GM18508 (cell line): ENCODE data around the gene PITPNB.

ENCODE experiments used
- ATAC-seq: cut with Tn5 transposase; IDR thresholded peaks from one replicate; pipeline ENCODE4 v1.9.1; 2021; ENCODE audit warnings: moderate number of reproducible peaks; ENCODE audit not compliant: insufficient read depth, unreplicated experiment

Gene PITPNB

GRCh38 chr22:27882507-27883290 lies 36.4 kb downstream of the PITPNB start:
- ATAC-seq, result no peak

GRCh38 chr22:27881421-27881820 lies 37.6 kb downstream of the PITPNB start:
- no peak for ATAC-seq

GRCh38 chr22:27880778-27881394 lies 38.2 kb downstream of the PITPNB start:
- no peak for ATAC-seq

GRCh38 chr22:27879923-27880322 lies 39.1 kb downstream of the PITPNB start:
- no peak for ATAC-seq

GRCh38 chr22:27878541-27878940 lies 40.5 kb downstream of the PITPNB start:
- ATAC-seq, result no peak

GRCh38 chr22:27877501-27877900 lies 41.6 kb downstream of the PITPNB start:
- no peak for ATAC-seq

GRCh38 chr22:27876684-27877083 lies 42.4 kb downstream of the PITPNB start:
- ATAC-seq, result no peak

- ATAC-seq, result no peak
Observed at GRCh38 chr22:27875951-27876350, 43.1 kb downstream of the PITPNB start.

- ATAC-seq, result no peak
Observed at GRCh38 chr22:27874764-27875163, 44.3 kb downstream of the PITPNB start.

- no peak for ATAC-seq
Observed at GRCh38 chr22:27874185-27874584, 44.9 kb downstream of the PITPNB start.

GRCh38 chr22:27873472-27873871 lies 45.6 kb downstream of the PITPNB start:
- no peak for ATAC-seq

GRCh38 chr22:27872488-27872887 lies 46.6 kb downstream of the PITPNB start:
- ATAC-seq, result no peak

- ATAC-seq, result no peak
Observed at GRCh38 chr22:27871306-27872014, 47.6 kb downstream of the PITPNB start.

- no peak for ATAC-seq
Observed at GRCh38 chr22:27870234-27871191, 48.5 kb downstream of the PITPNB start.

- no peak for ATAC-seq
Observed at GRCh38 chr22:27868732-27869282, 50.2 kb downstream of the PITPNB start.

- no peak for ATAC-seq
Observed at GRCh38 chr22:27867953-27868731, 50.9 kb downstream of the PITPNB start.

- no peak for ATAC-seq
Observed at GRCh38 chr22:27867085-27867952, 51.7 kb downstream of the PITPNB start.
